Glutamatergic neuron (in vitro differentiated cells): ENCODE results near the gene GIGYF2. TPM values are rescaled to one million over a fixed set of nuclear protein-coding genes. Genes with fewer than 3 reads are reported as not detected.

Experiments used
- DNase-seq: peaks from one replicate; pipeline ENCODE4 v3.0.0; 2022
- H3K27ac Mint-ChIP-seq: one replicate; pipeline ENCODE4 v1.8.0; 2020; ENCODE audit warnings: mild to moderate bottlenecking, mixed read lengths, inconsistent platforms; ENCODE audit not compliant: unreplicated experiment
- H3K27me3 Mint-ChIP-seq: one replicate; pipeline ENCODE4 v1.8.0; 2020; ENCODE audit warnings: mild to moderate bottlenecking, moderate library complexity, mixed read lengths, inconsistent platforms; ENCODE audit not compliant: unreplicated experiment
- H3K36me3 Mint-ChIP-seq: one replicate; pipeline ENCODE4 v1.8.0; 2020; ENCODE audit warnings: mild to moderate bottlenecking, mixed read lengths, inconsistent platforms; ENCODE audit not compliant: unreplicated experiment
- H3K4me1 Mint-ChIP-seq: one replicate; pipeline ENCODE4 v1.8.0; 2020; ENCODE audit warnings: mild to moderate bottlenecking, low read depth, mixed read lengths, inconsistent platforms; ENCODE audit not compliant: unreplicated experiment
- H3K4me3 Mint-ChIP-seq: one replicate; pipeline ENCODE4 v1.8.0; 2020; ENCODE audit warnings: mild to moderate bottlenecking, mixed read lengths, inconsistent platforms; ENCODE audit not compliant: unreplicated experiment
- H3K9me3 Mint-ChIP-seq: one replicate; pipeline ENCODE4 v1.8.0; 2020; ENCODE audit warnings: mild to moderate bottlenecking, moderate library complexity, mixed read lengths, inconsistent platforms; ENCODE audit not compliant: unreplicated experiment
- CTCF ChIP-seq: fragments of 200-600 bp; sonication (generic); IDR thresholded peaks from one replicate; pipeline ENCODE4 v1.5.0; 2021; ENCODE audit not compliant: partially characterized antibody, unreplicated experiment
- total RNA-seq: library from RNA; stranded (reverse); fragmentation: NEBNext Ultra II Directional; extraction: Animal tissue kit (Norgen Biotek cat#: 25700); gene quantifications from one replicate; pipeline ENCODE4 v1.2.1, GENCODE V29; 2021; ENCODE audit not compliant: unreplicated experiment

GIGYF2 gene
- total RNA-seq, 1 donor from 2014 or later: 91.7 TPM

GRCh38 chr2:232697807-232698110, 628 bp downstream of the GIGYF2 start:
- peaks cover 8% of the 10 kb centered on the region for H3K9me3 Mint-ChIP-seq
- H3K27ac Mint-ChIP-seq: peak overlapping the region; percentile 99
- TF ChIP-seq CTCF: no peak
- H3K4me1 Mint-ChIP-seq: peaks cover 25% of the 10 kb centered on the region
- H3K36me3 Mint-ChIP-seq: no peaks in the 10 kb centered on the region
- peaks cover 2% of the 10 kb centered on the region for H3K27me3 Mint-ChIP-seq
- peak overlapping the region; percentile 97 for H3K4me3 Mint-ChIP-seq
- no peak for DNase-seq

GRCh38 chr2:232698556-232699091, 1.5 kb downstream of the GIGYF2 start:
- Mint-ChIP-seq H3K27ac (peak overlapping the region; percentile 83), H3K4me3 (peak overlapping the region; percentile 97), H3K36me3 (no peaks in the 10 kb centered on the region), H3K27me3 (peaks cover 2% of the 10 kb centered on the region), H3K4me1 (peaks cover 25% of the 10 kb centered on the region), H3K9me3 (peaks cover 8% of the 10 kb centered on the region)
- no peak for TF ChIP-seq CTCF
- no peak for DNase-seq

- no peak for TF ChIP-seq CTCF
- H3K4me1 Mint-ChIP-seq: peaks cover 25% of the 10 kb centered on the region
These were observed 2.0 kb downstream of the GIGYF2 start for GRCh38 chr2:232699110-232699509.

GRCh38 chr2:232700154-232700553, 3.0 kb downstream of the GIGYF2 start:
- Mint-ChIP-seq H3K27ac (no peak overlapping the region), H3K36me3 (no peaks in the 10 kb centered on the region), H3K4me1 (peaks cover 25% of the 10 kb centered on the region), H3K27me3 (peaks cover 2% of the 10 kb centered on the region), H3K9me3 (peaks cover 8% of the 10 kb centered on the region), H3K4me3 (peak overlapping the region; percentile 97)
- no peak for DNase-seq
- no peak for TF ChIP-seq CTCF

More at GRCh38 chr2:232699110-232699509, 2.0 kb downstream of the GIGYF2 start:
- Mint-ChIP-seq H3K4me3 (peak overlapping the region; percentile 97), H3K36me3 (no peaks in the 10 kb centered on the region), H3K27me3 (peaks cover 2% of the 10 kb centered on the region), H3K27ac (peak overlapping the region; percentile 83), H3K9me3 (peaks cover 8% of the 10 kb centered on the region)
- no peak for DNase-seq

GRCh38 chr2:232707076-232707475, 9.9 kb downstream of the GIGYF2 start:
- no peak overlapping the region for H3K27ac Mint-ChIP-seq
- peaks cover 1% of the 10 kb centered on the region for H3K4me1 Mint-ChIP-seq
- no peaks in the 10 kb centered on the region for H3K9me3 Mint-ChIP-seq
- H3K36me3 Mint-ChIP-seq: no peaks in the 10 kb centered on the region
- TF ChIP-seq CTCF: no peak
- no peak for DNase-seq
- no peaks in the 10 kb centered on the region for H3K27me3 Mint-ChIP-seq
- H3K4me3 Mint-ChIP-seq: no peak overlapping the region
